Hippocampal formation (tissue), 2 donors: Measurements from ENCODE around the gene CENPP.
A peak's percentile ranks its signal among the peaks of the same experiment; 100 is the strongest.

ENCODE experiments used
- DNase-seq, 2 donors: peaks; one replicate each; lab custom pipeline; 2025; lab: John Stamatoyannopoulos, UW

Gene CENPP

GRCh38 chr9:92480291-92480771 lies 154.6 kb downstream of the CENPP start:
- DNase-seq = no peak

GRCh38 chr9:92480986-92481633 lies 155.4 kb downstream of the CENPP start:
- DNase-seq = no peak

- DNase-seq = no peak
These were observed 156.6 kb downstream of the CENPP start, which contains the start of gene ASPN for GRCh38 chr9:92482329-92482728. Gene ASPN (minus strand): TSS chr9:92482506.

GRCh38 chr9:92482805-92483204 lies 157.1 kb downstream of the CENPP start:
- no peak for DNase-seq

GRCh38 chr9:92483627-92484545 lies 158.1 kb downstream of the CENPP start:
- no peak for DNase-seq

GRCh38 chr9:92484563-92484962 lies 158.8 kb downstream of the CENPP start:
- no peak for DNase-seq

- DNase-seq = no peak
These were observed 160.6 kb downstream of the CENPP start for GRCh38 chr9:92486371-92486770.

- no peak for DNase-seq
These were observed 163.2 kb downstream of the CENPP start for GRCh38 chr9:92488681-92489550.

GRCh38 chr9:92492781-92493401 lies 167.1 kb downstream of the CENPP start:
- no peak for DNase-seq

GRCh38 chr9:92493749-92494387 lies 168.1 kb downstream of the CENPP start:
- no peak for DNase-seq

GRCh38 chr9:92494856-92495255 lies 169.1 kb downstream of the CENPP start:
- DNase-seq = no peak

- no peak for DNase-seq
These were observed 170.8 kb downstream of the CENPP start for GRCh38 chr9:92496396-92497176.

- DNase-seq = no peak
These were observed 173.9 kb downstream of the CENPP start for GRCh38 chr9:92499701-92500100.

- DNase-seq = no peak
These were observed 175.0 kb downstream of the CENPP start for GRCh38 chr9:92500725-92501124.

GRCh38 chr9:92501671-92502393 lies 176.1 kb downstream of the CENPP start:
- DNase-seq = no peak

- no peak for DNase-seq
These were observed 177.4 kb downstream of the CENPP start for GRCh38 chr9:92503156-92503555.

GRCh38 chr9:92504881-92505280 lies 179.1 kb downstream of the CENPP start:
- DNase-seq = no peak

- DNase-seq = peak in 1 of 2 donors; percentile 15
These were observed 180.6 kb downstream of the CENPP start for GRCh38 chr9:92506184-92506857.

- DNase-seq = no peak
These were observed 181.3 kb downstream of the CENPP start for GRCh38 chr9:92507005-92507404.
